Left ventricle myocardium inferior (tissue), 1 donor: ENCODE measurements around the gene BZW2. TPM values are rescaled to one million over a fixed set of nuclear protein-coding genes. Genes with fewer than 3 reads are reported as not detected.

Experiments
- DNase-seq: peaks from one replicate; pipeline ENCODE4 v3.0.0-alpha.2; 2020
- H3K27ac ChIP-seq: fragments of 200-600 bp; replicated peaks from 2 replicates; pipeline ENCODE4 v1.8.0; 2021
- H3K27me3 ChIP-seq: fragments of 200-600 bp; 2 replicates; pipeline ENCODE4 v1.8.0; 2021; ENCODE audit warnings: low read depth
- H3K36me3 ChIP-seq: fragments of 200-600 bp; 2 replicates; pipeline ENCODE4 v1.8.0; 2021
- H3K4me1 ChIP-seq: fragments of 200-600 bp; 2 replicates; pipeline ENCODE4 v1.8.0; 2021
- H3K4me3 ChIP-seq: fragments of 200-600 bp; 2 replicates; pipeline ENCODE4 v1.8.0; 2021; ENCODE audit warnings: mild to moderate bottlenecking, moderate library complexity
- H3K9me3 ChIP-seq: fragments of 200-600 bp; replicated peaks from 2 replicates; pipeline ENCODE4 v1.8.0; 2021
- CTCF ChIP-seq: fragments of 200-600 bp; IDR thresholded peaks from 2 replicates; pipeline ENCODE4 v1.8.0; 2021; ENCODE audit warnings: antibody characterized with exemption, mild to moderate bottlenecking, borderline replicate concordance
- intact Hi-C: fragments of 100-400 bp; cut with micrococcal nuclease; formaldehyde crosslinking; loops from one replicate; pipeline ENCODE4 v1.11.0; 2022
- total RNA-seq: library from RNA; stranded (reverse); fragmentation: NEBNext Ultra II Directional; extraction: Animal tissue kit (Norgen Biotek cat#: 25700); gene quantifications from one replicate; pipeline ENCODE4 v1.2.1, GENCODE V29; 2021
- donor health status: DM: no; HTN: yes; CAD: no; lungs with severe emphysema.

The BZW2 gene
- total RNA-seq, 1 donor from 2014 or later = 308 TPM

GRCh38 chr7:16697507-16698199 is 51.7 kb downstream of the BZW2 start:
- DNase-seq = no peak
- peaks cover 96% of the 10 kb centered on the region for H3K36me3 ChIP-seq
- intact Hi-C loops = loop anchor here (5.0 kb wide), 1 partner anchor 220 kb away; no protein-coding TSS in a partner anchor
- H3K9me3 ChIP-seq = no peaks in the 10 kb centered on the region
- no peaks in the 10 kb centered on the region for H3K27me3 ChIP-seq
- TF ChIP-seq CTCF = no peak
- no peak overlapping the region for H3K4me3 ChIP-seq
- H3K4me1 ChIP-seq = no peaks in the 10 kb centered on the region
- H3K27ac ChIP-seq = no peak overlapping the region

- TF ChIP-seq CTCF = no peak
- intact Hi-C loops = loop anchor here (5.0 kb wide), 1 partner anchor 219 kb away; no protein-coding TSS in a partner anchor
Observed at GRCh38 chr7:16698200-16698905, 52.4 kb downstream of the BZW2 start.

GRCh38 chr7:16702441-16702840 is 56.5 kb downstream of the BZW2 start:
- H3K9me3 ChIP-seq = no peaks in the 10 kb centered on the region
- no peak overlapping the region for H3K27ac ChIP-seq
- no peaks in the 10 kb centered on the region for H3K27me3 ChIP-seq
- intact Hi-C loops = no loop called here
- H3K4me3 ChIP-seq = no peak overlapping the region
- no peak for DNase-seq
- no peaks in the 10 kb centered on the region for H3K4me1 ChIP-seq
- peaks cover 96% of the 10 kb centered on the region for H3K36me3 ChIP-seq
- peak; percentile 21 for TF ChIP-seq CTCF

More at GRCh38 chr7:16698200-16698905, 52.4 kb downstream of the BZW2 start:
- H3K9me3 ChIP-seq = no peaks in the 10 kb centered on the region
- DNase-seq = no peak
- no peaks in the 10 kb centered on the region for H3K27me3 ChIP-seq
- H3K4me1 ChIP-seq = no peaks in the 10 kb centered on the region
- H3K36me3 ChIP-seq = peaks cover 96% of the 10 kb centered on the region
- no peak overlapping the region for H3K27ac ChIP-seq
- no peak overlapping the region for H3K4me3 ChIP-seq

- peaks cover 48% of the 10 kb centered on the region for H3K36me3 ChIP-seq
- intact Hi-C loops = no loop called here
- H3K4me1 ChIP-seq = no peaks in the 10 kb centered on the region
- H3K27ac ChIP-seq = no peak overlapping the region
- no peak for TF ChIP-seq CTCF
- no peaks in the 10 kb centered on the region for H3K9me3 ChIP-seq
- no peaks in the 10 kb centered on the region for H3K27me3 ChIP-seq
- no peak for DNase-seq
- H3K4me3 ChIP-seq = no peak overlapping the region
Observed at GRCh38 chr7:16708511-16708910, 62.5 kb downstream of the BZW2 start.

- intact Hi-C loops = no loop called here
- Histone ChIP-seq H3K4me3 (no peak overlapping the region), H3K9me3 (no peaks in the 10 kb centered on the region), H3K27me3 (no peaks in the 10 kb centered on the region), H3K36me3 (peaks cover 44% of the 10 kb centered on the region), H3K4me1 (no peaks in the 10 kb centered on the region), H3K27ac (no peak overlapping the region)
- DNase-seq = no peak
- no peak for TF ChIP-seq CTCF
Observed at GRCh38 chr7:16708980-16709379, 63.0 kb downstream of the BZW2 start.
